Measurements from ENCODE around the gene TRPC4AP. TPM values are rescaled to one million over a fixed set of nuclear protein-coding genes. Genes with fewer than 3 reads are reported as not detected.

The TRPC4AP gene
- total RNA-seq, 2 experiments from 2014 or later = 31.9 to 38.8 TPM

DNA sequence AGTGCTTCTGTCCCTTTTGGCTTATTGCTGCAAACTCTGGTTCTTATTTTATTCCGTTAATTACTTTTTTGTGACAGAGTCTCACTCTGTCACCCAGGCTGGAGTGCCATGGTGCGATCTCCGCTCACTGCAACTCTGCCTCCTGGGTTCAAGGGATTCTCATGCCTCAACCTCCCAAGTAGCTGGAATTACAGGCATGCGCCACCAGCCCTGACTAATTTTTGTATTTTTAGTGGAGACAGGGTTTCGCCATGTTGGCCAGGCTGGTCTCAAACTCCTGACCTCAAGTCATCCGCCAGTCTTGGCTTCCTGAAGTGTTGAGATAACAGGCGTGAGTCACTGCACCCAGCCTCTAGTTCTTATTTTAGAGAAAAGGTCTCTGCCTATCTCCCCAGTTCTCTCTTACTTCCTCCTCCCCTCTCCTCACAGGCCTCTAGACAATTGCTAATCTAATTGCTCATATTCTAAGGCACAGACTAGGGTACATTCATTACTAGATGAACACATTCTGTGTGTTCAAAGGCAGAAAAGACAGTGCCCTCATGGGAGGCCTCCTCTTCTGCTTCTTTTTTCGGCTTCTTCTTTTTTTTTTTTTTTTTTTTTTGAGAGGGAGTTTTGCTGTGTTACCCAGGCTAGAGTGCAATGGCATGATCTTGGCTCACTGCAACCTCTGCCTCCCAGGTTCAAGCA lies 27.6 kb upstream of the TRPC4AP start:
- POLR2A ChIA-PET = interaction anchor here (0.7 kb wide), 1 partner anchor 218 kb away, joined by 7 read pairs; no protein-coding TSS in a partner anchor
- no peak for DNase-seq (ENCODE audit: low spot score)
- no peaks in the 10 kb centered on the region for H3K79me2 ChIP-seq (ENCODE audit: insufficient read depth, low read depth, low read length)
- no peaks in the 10 kb centered on the region for H3K4me1 ChIP-seq (ENCODE audit: insufficient read depth, low read length, poor library complexity, severe bottlenecking)
- H3K4me2 ChIP-seq (ENCODE audit: low read length) = no peak overlapping the region
- CTCF ChIA-PET (ENCODE audit: unreplicated experiment) = no interaction called here
- peaks cover 42% of the 10 kb centered on the region for H3K36me3 ChIP-seq (ENCODE audit: insufficient read depth, low read length)
- no peak for TF ChIP-seq EZH2phosphoT487 (IDR thresholded peaks at IDR 0.05; ENCODE audit: borderline replicate concordance, low read depth, low read length)
- TF ChIP-seq, protein P1, sequence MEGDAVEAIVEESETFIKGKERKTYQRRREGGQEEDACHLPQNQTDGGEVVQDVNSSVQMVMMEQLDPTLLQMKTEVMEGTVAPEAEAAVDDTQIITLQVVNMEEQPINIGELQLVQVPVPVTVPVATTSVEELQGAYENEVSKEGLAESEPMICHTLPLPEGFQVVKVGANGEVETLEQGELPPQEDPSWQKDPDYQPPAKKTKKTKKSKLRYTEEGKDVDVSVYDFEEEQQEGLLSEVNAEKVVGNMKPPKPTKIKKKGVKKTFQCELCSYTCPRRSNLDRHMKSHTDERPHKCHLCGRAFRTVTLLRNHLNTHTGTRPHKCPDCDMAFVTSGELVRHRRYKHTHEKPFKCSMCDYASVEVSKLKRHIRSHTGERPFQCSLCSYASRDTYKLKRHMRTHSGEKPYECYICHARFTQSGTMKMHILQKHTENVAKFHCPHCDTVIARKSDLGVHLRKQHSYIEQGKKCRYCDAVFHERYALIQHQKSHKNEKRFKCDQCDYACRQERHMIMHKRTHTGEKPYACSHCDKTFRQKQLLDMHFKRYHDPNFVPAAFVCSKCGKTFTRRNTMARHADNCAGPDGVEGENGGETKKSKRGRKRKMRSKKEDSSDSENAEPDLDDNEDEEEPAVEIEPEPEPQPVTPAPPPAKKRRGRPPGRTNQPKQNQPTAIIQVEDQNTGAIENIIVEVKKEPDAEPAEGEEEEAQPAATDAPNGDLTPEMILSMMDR (conservative IDR thresholded peaks at IDR 0.05; ENCODE audit: low read length) = no peak
- no peaks in the 10 kb centered on the region for H4K20me1 ChIP-seq (ENCODE audit: insufficient read depth, low read length)
- H3K4me3 ChIP-seq (ENCODE audit: low read depth, low read length, poor library complexity, severe bottlenecking) = no peak overlapping the region
- no peak overlapping the region for H3K27ac ChIP-seq (ENCODE audit: low read depth, low read length, poor library complexity, severe bottlenecking)
- no TSS peak for BruUV-seq (replicated peaks)
- H3K9me2 ChIP-seq (ENCODE audit: insufficient read depth, low read length) = no peaks in the 10 kb centered on the region
- no peaks in the 10 kb centered on the region for H3K9me3 ChIP-seq (ENCODE audit: low read length)
- intact Hi-C loops (cut with micrococcal nuclease; ENCODE audit: unreplicated experiment) = no loop called here
- H2AFZ ChIP-seq (ENCODE audit: low read length) = no peak overlapping the region

DNA sequence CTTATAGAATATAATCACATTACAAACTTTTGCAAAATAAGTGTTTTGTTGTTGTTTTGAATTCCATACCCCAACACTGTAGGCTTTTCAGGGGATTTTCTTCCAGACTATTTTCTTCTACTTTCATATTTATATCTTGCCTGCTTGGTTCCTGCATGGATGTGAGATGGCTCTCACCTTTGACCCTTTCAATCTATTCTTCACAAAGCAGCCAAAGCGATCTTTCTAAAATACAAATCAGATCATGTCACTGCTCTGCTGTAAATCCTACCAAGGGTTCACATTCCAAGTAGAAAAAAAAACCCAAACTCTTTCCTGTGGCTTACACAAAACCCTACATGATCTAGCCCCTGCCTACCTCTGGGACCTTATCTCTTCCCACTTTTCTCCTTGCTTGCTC lies 25.0 kb upstream of the TRPC4AP start:
- no peak overlapping the region for H2AFZ ChIP-seq (ENCODE audit: low read length)
- no peaks in the 10 kb centered on the region for H3K79me2 ChIP-seq (ENCODE audit: insufficient read depth, low read depth, low read length)
- peaks cover 28% of the 10 kb centered on the region for H3K36me3 ChIP-seq (ENCODE audit: insufficient read depth, low read length)
- H3K27ac ChIP-seq (ENCODE audit: low read depth, low read length, poor library complexity, severe bottlenecking) = no peak overlapping the region
- no peaks in the 10 kb centered on the region for H3K9me3 ChIP-seq (ENCODE audit: low read length)
- BruUV-seq (replicated peaks) = no TSS peak
- POLR2A ChIA-PET = no interaction called here
- intact Hi-C loops (cut with micrococcal nuclease; ENCODE audit: unreplicated experiment) = no loop called here
- TF ChIP-seq, protein P1 (conservative IDR thresholded peaks at IDR 0.05; ENCODE audit: low read length) = no peak
- TF ChIP-seq EZH2phosphoT487 (IDR thresholded peaks at IDR 0.05; ENCODE audit: borderline replicate concordance, low read depth, low read length) = no peak
- no peaks in the 10 kb centered on the region for H3K4me1 ChIP-seq (ENCODE audit: insufficient read depth, low read length, poor library complexity, severe bottlenecking)
- no peak overlapping the region for H3K4me3 ChIP-seq (ENCODE audit: low read depth, low read length, poor library complexity, severe bottlenecking)
- CTCF ChIA-PET (ENCODE audit: unreplicated experiment) = no interaction called here
- no peak overlapping the region for H3K4me2 ChIP-seq (ENCODE audit: low read length)
- no peaks in the 10 kb centered on the region for H4K20me1 ChIP-seq (ENCODE audit: insufficient read depth, low read length)
- no peaks in the 10 kb centered on the region for H3K9me2 ChIP-seq (ENCODE audit: insufficient read depth, low read length)
- DNase-seq (ENCODE audit: low spot score) = no peak

DNA sequence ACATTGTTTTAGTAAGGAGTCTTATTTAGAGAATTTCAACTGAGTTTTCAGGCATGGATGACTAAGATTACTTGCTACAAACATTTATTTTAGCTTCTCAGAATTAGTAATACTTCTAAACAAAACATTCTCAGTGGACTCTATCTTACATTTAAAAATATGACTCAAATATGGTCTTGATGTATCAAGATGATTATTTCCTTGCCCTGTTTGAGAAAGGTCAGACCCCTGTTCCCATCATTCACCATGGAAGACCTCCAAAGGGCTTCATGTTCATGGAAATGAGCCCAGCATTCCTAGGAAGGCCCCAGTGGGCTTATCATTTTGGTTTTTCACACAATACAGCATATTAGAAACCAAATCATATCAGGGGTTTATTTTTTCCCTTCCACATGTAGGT lies 24.6 kb upstream of the TRPC4AP start:
- no peaks in the 10 kb centered on the region for H3K9me2 ChIP-seq (ENCODE audit: insufficient read depth, low read length)
- no peak overlapping the region for H3K4me2 ChIP-seq (ENCODE audit: low read length)
- no peak overlapping the region for H2AFZ ChIP-seq (ENCODE audit: low read length)
- TF ChIP-seq, protein P1 (conservative IDR thresholded peaks at IDR 0.05; ENCODE audit: low read length) = no peak
- no peak for TF ChIP-seq EZH2phosphoT487 (IDR thresholded peaks at IDR 0.05; ENCODE audit: borderline replicate concordance, low read depth, low read length)
- H3K27ac ChIP-seq (ENCODE audit: low read depth, low read length, poor library complexity, severe bottlenecking) = no peak overlapping the region
- BruUV-seq (replicated peaks) = no TSS peak
- POLR2A ChIA-PET = no interaction called here
- peaks cover 26% of the 10 kb centered on the region for H3K36me3 ChIP-seq (ENCODE audit: insufficient read depth, low read length)
- H3K4me1 ChIP-seq (ENCODE audit: insufficient read depth, low read length, poor library complexity, severe bottlenecking) = no peaks in the 10 kb centered on the region
- CTCF ChIA-PET (ENCODE audit: unreplicated experiment) = no interaction called here
- no peaks in the 10 kb centered on the region for H4K20me1 ChIP-seq (ENCODE audit: insufficient read depth, low read length)
- no peaks in the 10 kb centered on the region for H3K79me2 ChIP-seq (ENCODE audit: insufficient read depth, low read depth, low read length)
- no peak overlapping the region for H3K4me3 ChIP-seq (ENCODE audit: low read depth, low read length, poor library complexity, severe bottlenecking)
- intact Hi-C loops (cut with micrococcal nuclease; ENCODE audit: unreplicated experiment) = no loop called here
- DNase-seq (ENCODE audit: low spot score) = no peak
- no peaks in the 10 kb centered on the region for H3K9me3 ChIP-seq (ENCODE audit: low read length)

Data from OCI-LY7 (cell line).